ENCODE data around the gene C16orf89.
"Not testable (repeated sequence)": the region's sequence is repeated elsewhere in the genome, so short reads cannot be mapped to it uniquely, and the experiment has no call there.

The C16orf89 gene

GRCh38 chr16:5084099-5084731, 18.5 kb upstream of the C16orf89 start:
- not testable (repeated sequence) for DNase-seq

- DNase-seq = not testable (repeated sequence)
Observed at GRCh38 chr16:5083646-5084045, 17.9 kb upstream of the C16orf89 start.

- not testable (repeated sequence) for DNase-seq
Observed at GRCh38 chr16:5080996-5081395, 15.2 kb upstream of the C16orf89 start.

GRCh38 chr16:5080461-5080860, 14.7 kb upstream of the C16orf89 start:
- DNase-seq = not testable (repeated sequence)

GRCh38 chr16:5078626-5079025, 12.9 kb upstream of the C16orf89 start:
- DNase-seq = no peak

GRCh38 chr16:5077304-5077703, 11.5 kb upstream of the C16orf89 start:
- no peak for DNase-seq

GRCh38 chr16:5075637-5076036, 9.9 kb upstream of the C16orf89 start:
- no peak for DNase-seq

GRCh38 chr16:5073771-5074170, 8.0 kb upstream of the C16orf89 start:
- not testable (repeated sequence) for DNase-seq

GRCh38 chr16:5073279-5073629, 7.5 kb upstream of the C16orf89 start:
- DNase-seq = no peak

GRCh38 chr16:5072334-5073278, 6.8 kb upstream of the C16orf89 start:
- no peak for DNase-seq

- peak; percentile 88 for DNase-seq
Observed at GRCh38 chr16:5071681-5072333, 6.1 kb upstream of the C16orf89 start, which contains the start of gene ALG1. TSS of gene ALG1 (plus strand) at chr16:5071843. CDS start at chr16:5071850, 7 bp downstream.

GRCh38 chr16:5071341-5071680, 5.6 kb upstream of the C16orf89 start:
- DNase-seq = no peak

- no peak for DNase-seq
Observed at GRCh38 chr16:5070431-5071186, 4.9 kb upstream of the C16orf89 start.

GRCh38 chr16:5069854-5070253, 4.1 kb upstream of the C16orf89 start:
- DNase-seq = no peak

- DNase-seq = no peak
Observed at GRCh38 chr16:5069048-5069447, 3.3 kb upstream of the C16orf89 start.

- DNase-seq = no peak
Observed at GRCh38 chr16:5066511-5066910, 755 bp upstream of the C16orf89 start.

- DNase-seq = no peak
Observed at GRCh38 chr16:5065326-5065725, 430 bp downstream of the C16orf89 start.

GRCh38 chr16:5064915-5065314, 841 bp downstream of the C16orf89 start:
- peak; percentile 21 for DNase-seq

- no peak for DNase-seq
Observed at GRCh38 chr16:5062790-5063765, 2.7 kb downstream of the C16orf89 start.

GRCh38 chr16:5062051-5062450, 3.7 kb downstream of the C16orf89 start:
- DNase-seq = no peak

GRCh38 chr16:5060073-5060641, 5.6 kb downstream of the C16orf89 start:
- no peak for DNase-seq
